Measurements from ENCODE around the gene LILRA2.

Gene LILRA2
- 0 to 0.06 (median 0) reads per million in 9 experiments for total RNA-seq

DNA sequence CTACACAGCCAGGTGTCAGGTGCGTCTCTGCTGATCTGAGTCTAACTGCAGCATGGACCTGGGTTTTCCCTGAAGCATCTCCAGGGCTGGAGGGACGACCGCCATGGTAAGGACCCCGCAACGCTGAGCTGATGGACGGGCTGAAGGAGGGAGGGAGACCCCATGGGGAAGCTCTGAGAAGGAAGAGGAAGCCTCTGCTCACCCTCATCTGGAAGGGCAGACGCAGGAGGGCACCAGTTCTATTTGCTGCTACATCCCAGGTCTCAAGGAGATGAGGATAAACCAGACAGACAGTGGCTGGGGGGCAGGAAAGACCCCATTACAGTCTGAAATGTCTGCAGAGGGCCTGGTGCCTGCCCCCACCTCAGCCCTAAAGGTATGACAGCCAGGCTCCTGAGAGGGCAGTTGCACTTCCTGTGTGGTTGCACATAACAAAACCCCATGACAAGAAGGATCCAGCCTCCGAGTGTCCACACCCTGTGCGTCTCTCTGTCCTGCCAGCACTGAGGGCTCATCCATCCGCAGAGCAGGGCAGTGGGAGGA, at the start of gene LILRA2:
LILRA2 (plus strand) TSS at position 461 of the 543 bp plus-strand sequence. CDS start 89 bp downstream, outside the sequence.
- Mint-ChIP-seq H3K4me3 (peak within 1 kb of the TSS in 1 of 2 donors; percentile 36), H3K27ac (no peak within 1 kb of the TSS)

DNA sequence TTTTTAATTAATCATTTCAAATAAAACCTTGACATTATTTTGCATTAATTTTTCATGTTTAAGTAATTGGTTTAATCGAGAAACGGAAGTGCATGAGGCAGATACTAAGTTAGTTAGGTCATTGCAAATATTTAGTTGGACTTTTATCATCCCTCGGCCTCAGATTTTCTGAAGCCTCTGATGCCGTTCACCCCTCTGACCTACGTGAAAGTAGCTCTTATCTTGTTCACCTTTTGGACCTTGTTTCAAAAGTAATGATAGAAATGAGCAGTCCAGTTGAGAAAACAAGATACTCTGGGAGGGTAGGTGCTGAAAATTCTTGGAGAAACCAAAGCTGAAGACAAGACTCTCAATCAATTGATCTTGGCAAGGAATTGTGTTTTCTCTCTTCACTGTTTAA, 48.0 kb upstream of the LILRA2 start:
- DNase-seq (no peak), ATAC-seq (replicated peaks) (no peak)
- Mint-ChIP-seq H3K4me3 (no peak overlapping the region), H3K27me3 (peaks cover 22 to 65% of the 10 kb centered on the region in 2 donors), H3K27ac (no peak overlapping the region), H3K4me1 (ENCODE audit: low read depth in 2 of 2) (peaks cover 26 to 36% of the 10 kb centered on the region in 2 donors), H3K9me3 (no peaks in the 10 kb centered on the region), H3K36me3 (ENCODE audit: insufficient read depth) (no peaks in the 10 kb centered on the region)

More for the DNA sequence above, at the start of gene LILRA2:
- Mint-ChIP-seq H3K27me3 (peaks cover 46 to 54% of the 10 kb centered on the region in 2 donors), H3K9me3 (no peaks in the 10 kb centered on the region), H3K36me3 (ENCODE audit: insufficient read depth) (peaks cover 5% of the 10 kb centered on the region), H3K4me1 (ENCODE audit: low read depth in 2 of 2) (peaks cover 3 to 9% of the 10 kb centered on the region in 2 donors)
- ATAC-seq (replicated peaks) (no peak), DNase-seq (no peak)

DNA sequence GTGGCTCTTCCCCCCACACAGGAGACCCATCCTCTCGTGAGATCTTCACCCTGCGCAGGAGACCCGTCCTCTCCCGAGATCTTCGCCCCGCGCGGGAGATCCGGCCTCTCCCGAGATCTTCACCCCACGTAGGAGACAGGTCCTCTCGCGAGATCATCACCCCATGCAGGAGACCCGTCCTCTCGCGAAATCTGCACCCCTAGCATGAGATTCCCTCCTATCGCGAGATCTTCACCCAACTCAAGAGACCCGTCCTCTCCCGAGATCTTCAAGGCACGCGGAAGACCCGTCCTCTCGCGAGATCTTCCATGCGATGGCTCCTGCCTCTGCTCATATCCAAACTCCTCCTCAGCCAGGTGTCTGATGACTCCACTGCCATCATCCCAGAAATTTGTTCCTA, 46.6 kb upstream of the LILRA2 start:
- Mint-ChIP-seq H3K36me3 (ENCODE audit: insufficient read depth) (no peaks in the 10 kb centered on the region), H3K27me3 (peaks cover 13 to 51% of the 10 kb centered on the region in 2 donors), H3K4me3 (no peak overlapping the region), H3K4me1 (ENCODE audit: low read depth in 2 of 2) (peaks cover 18 to 29% of the 10 kb centered on the region in 2 donors), H3K27ac (no peak overlapping the region), H3K9me3 (no peaks in the 10 kb centered on the region)
- no peak for ATAC-seq (replicated peaks)
- DNase-seq, result no peak

DNA sequence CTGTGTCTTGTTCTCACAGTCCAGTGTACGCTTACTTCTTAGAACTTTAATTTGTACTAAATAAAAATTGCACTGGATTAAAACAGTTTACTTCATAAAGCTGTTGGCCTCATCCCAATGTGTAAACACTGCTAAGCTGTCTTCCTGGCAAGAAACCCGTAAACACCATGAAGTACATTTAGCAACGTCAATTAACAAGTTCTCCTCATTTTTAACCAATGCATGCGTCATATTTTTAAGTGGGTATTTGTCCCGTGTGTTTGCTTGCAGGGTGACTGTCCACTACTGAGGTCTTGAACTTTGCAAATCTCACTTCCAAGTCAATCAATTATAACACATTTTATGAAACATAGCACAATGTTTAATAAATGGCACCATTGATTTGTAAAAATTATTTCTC, 42.7 kb upstream of the LILRA2 start:
- H3K4me1 Mint-ChIP-seq (ENCODE audit: low read depth in 2 of 2), result peaks cover 27 to 37% of the 10 kb centered on the region in 2 donors
- peaks cover 16 to 54% of the 10 kb centered on the region in 2 donors for H3K27me3 Mint-ChIP-seq
- DNase-seq, result no peak
- peaks cover 4% of the 10 kb centered on the region for H3K36me3 Mint-ChIP-seq (ENCODE audit: insufficient read depth)
- no peak overlapping the region for H3K4me3 Mint-ChIP-seq
- ATAC-seq (replicated peaks), result no peak
- H3K27ac Mint-ChIP-seq, result no peak overlapping the region
- H3K9me3 Mint-ChIP-seq, result no peaks in the 10 kb centered on the region

DNA sequence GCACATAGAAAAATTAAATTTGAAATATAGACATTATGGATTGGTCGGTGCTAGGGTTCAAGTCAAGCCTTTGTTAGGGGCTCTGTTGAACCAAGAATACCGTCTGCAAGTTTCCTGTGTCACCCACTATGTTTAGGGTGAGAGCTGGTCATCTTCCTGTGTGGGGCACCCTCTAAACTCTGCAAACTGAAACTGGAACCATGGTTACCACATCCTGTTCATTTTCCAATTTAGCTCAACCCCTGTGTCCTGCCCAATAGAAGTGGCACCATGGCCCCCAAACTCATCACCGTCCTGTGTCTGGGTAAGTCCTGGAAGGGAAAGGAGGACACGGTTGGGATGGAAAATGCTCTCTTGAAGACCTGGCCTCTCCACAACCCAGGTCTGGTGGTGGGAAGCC, 41.1 kb upstream of the LILRA2 start:
- H3K27ac Mint-ChIP-seq, result peak overlapping the region; percentile 67 to 87

DNA sequence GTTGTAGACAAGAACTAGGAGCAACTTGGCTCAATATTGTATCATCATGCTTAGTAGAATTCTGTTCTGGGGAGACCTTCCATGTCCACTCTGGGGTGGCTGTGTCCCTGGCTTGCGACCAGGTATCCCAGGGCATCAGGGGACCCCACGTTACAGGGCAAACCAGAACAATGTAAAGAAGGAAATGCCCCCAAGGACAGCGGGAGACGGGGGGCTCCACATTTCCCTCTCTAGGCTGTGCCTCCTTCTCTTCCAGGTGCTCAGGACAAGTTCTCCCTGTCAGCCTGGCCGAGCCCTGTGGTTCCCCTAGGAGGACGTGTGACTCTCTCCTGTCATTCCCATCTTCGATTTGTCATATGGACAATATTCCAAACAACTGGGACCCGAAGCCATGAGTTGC, 40.1 kb upstream of the LILRA2 start:
- no peak for ATAC-seq (replicated peaks)
- no peak for DNase-seq
- H3K4me3 Mint-ChIP-seq, result peak overlapping the region; percentile 69 to 75
- H3K27me3 Mint-ChIP-seq, result peaks cover 16 to 60% of the 10 kb centered on the region in 2 donors
- peaks cover 7% of the 10 kb centered on the region for H3K36me3 Mint-ChIP-seq (ENCODE audit: insufficient read depth)
- peaks cover 27 to 37% of the 10 kb centered on the region in 2 donors for H3K4me1 Mint-ChIP-seq (ENCODE audit: low read depth in 2 of 2)
- peak overlapping the region in 1 of 2 donors; percentile 87 for H3K27ac Mint-ChIP-seq
- H3K9me3 Mint-ChIP-seq, result no peaks in the 10 kb centered on the region

More for the DNA sequence above, 41.1 kb upstream of the LILRA2 start:
- ATAC-seq (replicated peaks) (peak; percentile 98), DNase-seq (peak; percentile 26 to 32 (median 29))
- H3K4me3 Mint-ChIP-seq, result peak overlapping the region; percentile 69 to 75
- H3K27me3 Mint-ChIP-seq, result peaks cover 16 to 59% of the 10 kb centered on the region in 2 donors
- H3K4me1 Mint-ChIP-seq (ENCODE audit: low read depth in 2 of 2), result peaks cover 27 to 37% of the 10 kb centered on the region in 2 donors
- no peaks in the 10 kb centered on the region for H3K9me3 Mint-ChIP-seq
- peaks cover 7% of the 10 kb centered on the region for H3K36me3 Mint-ChIP-seq (ENCODE audit: insufficient read depth)

DNA sequence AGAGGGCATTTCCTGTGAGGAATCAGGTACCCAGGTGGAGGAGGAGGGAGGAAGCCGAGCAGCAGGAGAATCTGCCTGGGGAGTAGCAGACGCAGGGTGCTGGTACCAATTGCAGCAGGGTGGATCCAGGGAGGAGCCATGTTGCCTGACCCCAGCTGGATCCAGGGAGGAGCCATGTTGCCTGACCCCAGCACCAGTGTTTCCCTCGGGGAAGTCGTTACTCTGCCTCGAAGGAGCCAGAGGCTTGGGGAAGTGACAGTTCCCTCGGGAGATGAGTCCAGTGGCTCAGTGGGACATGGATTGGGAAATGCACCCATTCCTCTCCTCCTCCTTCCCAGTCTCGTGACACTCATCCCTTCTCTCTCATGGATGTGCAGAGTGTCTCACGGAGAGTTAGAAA, 39.4 kb upstream of the LILRA2 start:
- Mint-ChIP-seq H3K27me3 (peaks cover 10 to 60% of the 10 kb centered on the region in 2 donors), H3K4me1 (ENCODE audit: low read depth in 2 of 2) (peaks cover 22 to 34% of the 10 kb centered on the region in 2 donors), H3K4me3 (peak overlapping the region; percentile 69 to 75), H3K36me3 (ENCODE audit: insufficient read depth) (peaks cover 7% of the 10 kb centered on the region), H3K27ac (no peak overlapping the region), H3K9me3 (no peaks in the 10 kb centered on the region)
- DNase-seq (no peak), ATAC-seq (replicated peaks) (no peak)

DNA sequence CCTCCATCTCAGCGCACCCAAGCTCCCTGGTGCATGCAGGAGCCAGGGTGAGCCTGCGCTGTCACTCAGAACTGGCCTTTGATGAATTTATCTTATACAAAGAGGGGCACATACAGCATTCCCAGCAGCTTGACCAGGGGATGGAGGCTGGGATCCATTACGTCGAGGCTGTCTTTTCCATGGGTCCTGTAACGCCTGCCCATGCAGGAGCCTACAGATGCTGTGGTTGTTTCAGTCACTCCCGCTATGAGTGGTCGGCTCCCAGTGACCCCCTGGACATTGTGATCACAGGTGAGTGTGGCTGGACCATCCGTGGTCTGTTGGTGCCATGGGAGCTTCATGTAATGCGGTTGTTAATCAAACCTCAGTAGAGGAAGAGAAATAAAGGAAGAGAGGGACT, 38.0 kb upstream of the LILRA2 start:
- Mint-ChIP-seq H3K9me3 (no peaks in the 10 kb centered on the region), H3K4me1 (ENCODE audit: low read depth in 2 of 2) (peaks cover 21 to 31% of the 10 kb centered on the region in 2 donors), H3K27me3 (peaks cover 10 to 57% of the 10 kb centered on the region in 2 donors), H3K27ac (no peak overlapping the region), H3K4me3 (no peak overlapping the region), H3K36me3 (ENCODE audit: insufficient read depth) (peaks cover 7% of the 10 kb centered on the region)
- no peak for ATAC-seq (replicated peaks)
- DNase-seq, result no peak

DNA sequence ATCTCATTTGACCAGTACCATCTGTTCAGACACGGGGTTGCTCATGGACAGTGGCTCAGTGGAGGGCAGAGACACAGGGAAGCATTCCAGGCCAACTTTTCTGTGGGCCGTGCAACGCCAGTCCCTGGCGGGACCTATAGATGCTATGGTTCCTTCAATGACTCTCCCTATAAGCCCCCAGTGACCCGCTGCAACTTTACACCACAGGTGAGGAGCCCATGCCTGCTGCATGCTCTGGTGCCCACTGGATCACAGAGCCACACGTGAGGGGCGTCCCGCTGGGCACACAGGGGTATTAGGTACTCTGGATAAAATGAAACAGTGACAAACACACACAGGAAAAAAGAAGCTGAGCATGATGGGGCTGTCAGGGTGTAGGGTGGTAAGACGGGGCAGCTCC, 36.6 kb upstream of the LILRA2 start:
- Mint-ChIP-seq H3K4me3 (no peak overlapping the region), H3K27ac (no peak overlapping the region), H3K27me3 (peaks cover 10 to 57% of the 10 kb centered on the region in 2 donors), H3K9me3 (no peaks in the 10 kb centered on the region), H3K36me3 (ENCODE audit: insufficient read depth) (peaks cover 9% of the 10 kb centered on the region), H3K4me1 (ENCODE audit: low read depth in 2 of 2) (peaks cover 19 to 26% of the 10 kb centered on the region in 2 donors)
- ATAC-seq (replicated peaks), result no peak
- no peak for DNase-seq

DNA sequence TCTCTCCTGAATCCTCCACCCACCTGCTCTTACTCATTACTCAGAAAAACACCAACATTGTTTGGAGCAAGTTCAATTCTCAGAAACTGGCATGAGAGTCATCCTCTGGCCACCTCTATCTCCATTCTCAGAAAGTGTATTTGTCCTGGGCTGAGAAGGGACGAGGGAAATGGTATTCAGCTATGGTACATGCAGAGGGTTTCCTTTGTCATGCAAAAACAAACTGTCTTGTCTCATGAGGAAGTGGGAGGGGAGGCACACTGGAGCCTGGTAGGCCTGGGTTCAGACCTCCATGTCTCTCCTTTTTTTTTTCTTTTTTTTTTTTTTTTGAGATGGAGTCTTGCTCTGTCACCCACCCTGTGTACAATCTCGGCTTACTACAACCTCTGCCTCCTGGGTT, 31.9 kb upstream of the LILRA2 start:
- no peak for ATAC-seq (replicated peaks)
- Mint-ChIP-seq H3K36me3 (ENCODE audit: insufficient read depth) (peaks cover 7% of the 10 kb centered on the region), H3K9me3 (no peaks in the 10 kb centered on the region), H3K4me1 (ENCODE audit: low read depth in 2 of 2) (peaks cover 0 to 13% of the 10 kb centered on the region in 2 donors), H3K27ac (no peak overlapping the region), H3K4me3 (no peak overlapping the region), H3K27me3 (peaks cover 0 to 47% of the 10 kb centered on the region in 2 donors)
- no peak for DNase-seq

DNA sequence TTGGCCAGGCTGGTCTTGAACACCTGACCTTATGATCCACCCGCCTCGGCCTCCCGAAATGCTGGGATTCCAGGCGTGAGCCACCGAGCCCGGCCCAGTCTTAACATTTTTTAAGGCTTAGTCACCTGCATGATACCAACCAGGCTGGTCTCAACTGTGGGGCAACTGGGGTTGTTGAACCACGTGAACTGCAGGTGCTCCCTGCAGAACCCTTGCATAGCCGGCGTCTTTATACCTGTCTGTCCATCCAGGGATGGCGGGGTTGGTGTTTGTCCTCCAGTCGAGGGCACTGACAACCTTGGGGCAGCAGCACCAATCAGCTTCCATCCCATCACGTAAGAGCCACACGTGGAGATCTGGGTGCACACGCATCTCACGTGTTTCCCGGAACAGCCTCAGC, 24.8 kb upstream of the LILRA2 start:
- Mint-ChIP-seq H3K9me3 (peaks cover 0 to 4% of the 10 kb centered on the region in 2 donors), H3K27me3 (peaks cover 9 to 39% of the 10 kb centered on the region in 2 donors), H3K27ac (no peak overlapping the region), H3K4me1 (ENCODE audit: low read depth in 2 of 2) (peaks cover 9 to 15% of the 10 kb centered on the region in 2 donors), H3K36me3 (ENCODE audit: insufficient read depth) (peaks cover 3% of the 10 kb centered on the region), H3K4me3 (no peak overlapping the region)
- ATAC-seq (replicated peaks) (no peak), DNase-seq (no peak)

DNA sequence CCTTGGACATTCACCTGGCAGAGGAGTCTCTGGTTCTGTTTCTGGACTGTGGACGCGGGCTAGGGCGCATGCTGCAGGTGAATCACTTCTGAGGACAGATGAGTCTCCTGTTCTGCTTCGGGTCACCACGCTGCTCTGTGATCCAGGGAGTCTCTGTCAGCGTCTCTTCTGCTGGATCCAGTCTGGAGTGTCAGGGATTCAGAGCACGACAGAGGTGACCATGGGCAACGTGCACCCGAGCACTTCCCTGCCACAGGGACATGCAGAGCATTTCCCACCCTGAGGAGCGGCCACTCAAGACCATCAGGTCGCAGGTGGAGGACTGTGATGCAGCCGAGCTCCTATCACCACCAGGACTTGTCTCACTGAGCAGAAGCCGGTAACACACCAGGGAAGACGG, 24.4 kb upstream of the LILRA2 start:
- DNase-seq (no peak), ATAC-seq (replicated peaks) (no peak)
- peaks cover 9 to 15% of the 10 kb centered on the region in 2 donors for H3K4me1 Mint-ChIP-seq (ENCODE audit: low read depth in 2 of 2)
- peaks cover 3% of the 10 kb centered on the region for H3K36me3 Mint-ChIP-seq (ENCODE audit: insufficient read depth)
- H3K4me3 Mint-ChIP-seq, result no peak overlapping the region
- H3K27me3 Mint-ChIP-seq, result peaks cover 9 to 39% of the 10 kb centered on the region in 2 donors
- no peak overlapping the region for H3K27ac Mint-ChIP-seq
- peaks cover 0 to 4% of the 10 kb centered on the region in 2 donors for H3K9me3 Mint-ChIP-seq

DNA sequence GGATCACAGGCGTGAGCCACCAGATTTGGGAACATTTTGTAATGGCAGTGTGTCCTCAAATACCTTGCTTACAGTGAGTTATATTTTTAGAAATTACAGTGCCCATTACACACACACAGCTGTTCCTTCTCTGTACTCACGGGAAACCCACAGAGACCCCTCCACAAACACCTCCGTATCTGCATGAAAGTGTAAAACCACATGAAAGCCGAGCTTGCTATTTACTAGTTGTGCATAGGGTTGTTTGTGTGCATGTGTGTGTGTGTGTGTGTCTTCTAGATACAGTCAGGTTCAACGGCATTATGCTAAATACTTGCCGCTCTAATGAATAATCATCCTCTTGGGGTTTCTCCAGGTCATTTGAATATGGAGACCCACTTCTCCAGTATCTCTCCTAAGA, 22.3 kb upstream of the LILRA2 start:
- ATAC-seq (replicated peaks) (peak; percentile 100), DNase-seq (peak; percentile 54 to 62 (median 57))
- H3K9me3 Mint-ChIP-seq, result peaks cover 0 to 4% of the 10 kb centered on the region in 2 donors
- H3K4me3 Mint-ChIP-seq, result peak overlapping the region; percentile 59 to 77
- peaks cover 19 to 41% of the 10 kb centered on the region in 2 donors for H3K27me3 Mint-ChIP-seq
- peaks cover 9 to 15% of the 10 kb centered on the region in 2 donors for H3K4me1 Mint-ChIP-seq (ENCODE audit: low read depth in 2 of 2)
- H3K27ac Mint-ChIP-seq, result peak overlapping the region in 1 of 2 donors; percentile 19
- peaks cover 3% of the 10 kb centered on the region for H3K36me3 Mint-ChIP-seq (ENCODE audit: insufficient read depth)

All from effector memory CD8-positive, alpha-beta T cell (primary cell).